A673 (cell line): ENCODE data around the gene CDC45. TPM values are rescaled to one million over a fixed set of nuclear protein-coding genes. Genes with fewer than 3 reads are reported as not detected.

ENCODE experiments used
- BruUV-seq: library from RNA; stranded (reverse); fragments of 400-500 nt; replicated peaks from 2 replicates; lab custom pipeline; 2021; lab: Mats Ljungman, UMichigan
- CTCF ChIA-PET: fragments of 300-600 bp; sonication (Branson Sonifier 250); formaldehyde crosslinking; loops from one replicate; lab custom pipeline; 2022; ENCODE audit warnings: antibody characterized with exemption; lab: Charles Lee
- POLR2A ChIA-PET: fragments of 300-600 bp; sonication (Branson Sonifier 250); formaldehyde crosslinking; loops from one replicate; lab custom pipeline; 2022; ENCODE audit warnings: antibody characterized with exemption; ENCODE audit not compliant: low non-redundant PET; lab: Charles Lee
- DNase-seq: peaks from one replicate; pipeline ENCODE4 v3.0.0-alpha.2; 2015; ENCODE audit warnings: low spot score
- H3K27ac ChIP-seq: fragments of 200-600 bp; sonication (generic); 2 replicates; pipeline ENCODE4 v1.5.1; 2016; ENCODE audit warnings: mixed run types, low read depth, mild to moderate bottlenecking, mixed read lengths, antibody characterized with exemption, low read length; ENCODE audit not compliant: poor library complexity, severe bottlenecking
- H3K27me3 ChIP-seq: fragments of 200-600 bp; sonication (generic); replicated peaks from 2 replicates; pipeline ENCODE4 v1.6.1; 2017; ENCODE audit warnings: mixed run types, low read depth, mild to moderate bottlenecking, mixed read lengths, antibody characterized with exemption, low read length; ENCODE audit not compliant: insufficient read depth, poor library complexity
- H3K36me3 ChIP-seq: fragments of 200-600 bp; sonication (generic); 2 replicates; pipeline ENCODE4 v1.6.1; 2016; ENCODE audit warnings: mixed run types, mild to moderate bottlenecking, mixed read lengths, antibody characterized with exemption, low read length; ENCODE audit not compliant: insufficient read depth, poor library complexity, severe bottlenecking
- H3K4me1 ChIP-seq: fragments of 200-600 bp; sonication (generic); 2 replicates; pipeline ENCODE4 v1.6.1; 2017; ENCODE audit warnings: mixed run types, mild to moderate bottlenecking, mixed read lengths, antibody characterized with exemption, low read length; ENCODE audit not compliant: insufficient read depth, poor library complexity, severe bottlenecking
- H3K4me3 ChIP-seq: fragments of 200-600 bp; sonication (generic); 2 replicates; pipeline ENCODE4 v1.5.1; 2016; ENCODE audit warnings: low read depth, mixed run types, mild to moderate bottlenecking, mixed read lengths, low read length; ENCODE audit not compliant: poor library complexity, severe bottlenecking
- H3K9me3 ChIP-seq: fragments of 200-600 bp; sonication (generic); 2 replicates; pipeline ENCODE4 v1.6.1; 2016; ENCODE audit warnings: mixed run types, low read depth, mild to moderate bottlenecking, mixed read lengths, antibody characterized with exemption, low read length; ENCODE audit not compliant: poor library complexity, severe bottlenecking
- CTCF ChIP-seq: fragments of 300-800, 200-600 bp; sonication (generic); conservative IDR thresholded peaks from 2 replicates; pipeline ENCODE4 v1.5.1; 2017; ENCODE audit warnings: low read depth, mild to moderate bottlenecking, antibody characterized with exemption, low read length, moderate library complexity, mixed read lengths
- EZH2 ChIP-seq: fragments of 200-600 bp; sonication (generic); IDR thresholded peaks from 2 replicates; pipeline ENCODE4 v1.6.1; 2017; ENCODE audit warnings: borderline replicate concordance, low read depth, mild to moderate bottlenecking, mixed read lengths, antibody characterized with exemption, low read length; ENCODE audit not compliant: poor library complexity, severe bottlenecking
- intact Hi-C: fragments of 100-400 bp; cut with micrococcal nuclease; formaldehyde crosslinking; loops from one replicate; pipeline ENCODE4 v1.10.0; 2022; ENCODE audit not compliant: unreplicated experiment
- total RNA-seq: library from RNA; stranded (reverse); gene quantifications from 2 replicates; pipeline ENCODE4 v1.2.3, GENCODE V29; 2021

The CDC45 gene
- total RNA-seq, 1 experiment from 2014 or later = 79.2 TPM

- Histone ChIP-seq H3K9me3 (no peaks in the 10 kb centered on the region), H3K4me1 (peaks cover 9% of the 10 kb centered on the region), H3K27ac (peak overlapping the region; percentile 99), H3K27me3 (no peaks in the 10 kb centered on the region), H3K36me3 (peaks cover 31% of the 10 kb centered on the region), H3K4me3 (peak overlapping the region; percentile 75)
- intact Hi-C loops = no loop called here
- no peak for DNase-seq
- TF ChIP-seq CTCF (no peak), EZH2 (no peak)
- BruUV-seq = no TSS peak
- ChIA-PET CTCF (interaction anchor here (0.7 kb wide), 1 partner anchor 150 kb away, joined by 4 read pairs; no protein-coding TSS in a partner anchor), POLR2A (no interaction called here)
Observed at GRCh38 chr22:19480173-19480568, 451 bp downstream of the CDC45 start.

- Histone ChIP-seq H3K9me3 (no peaks in the 10 kb centered on the region), H3K36me3 (peaks cover 37% of the 10 kb centered on the region), H3K27ac (no peak overlapping the region), H3K27me3 (no peaks in the 10 kb centered on the region), H3K4me1 (peaks cover 9% of the 10 kb centered on the region), H3K4me3 (peak overlapping the region; percentile 75)
- intact Hi-C loops = no loop called here
- DNase-seq = no peak
- POLR2A ChIA-PET = no interaction called here
- no TSS peak for BruUV-seq
- CTCF ChIA-PET = no interaction called here
- TF ChIP-seq EZH2 (no peak), CTCF (no peak)
Observed at GRCh38 chr22:19480789-19481188, 1.1 kb downstream of the CDC45 start.

GRCh38 chr22:19482297-19482696 is 2.6 kb downstream of the CDC45 start:
- Histone ChIP-seq H3K36me3 (peaks cover 48% of the 10 kb centered on the region), H3K27me3 (no peaks in the 10 kb centered on the region)
- POLR2A ChIA-PET = no interaction called here

More at GRCh38 chr22:19482297-19482696, 2.6 kb downstream of the CDC45 start:
- TF ChIP-seq EZH2 (no peak), CTCF (no peak)
- DNase-seq = no peak
- no TSS peak for BruUV-seq
- CTCF ChIA-PET = no interaction called here
- no peak overlapping the region for H3K27ac ChIP-seq
- H3K9me3 ChIP-seq = no peaks in the 10 kb centered on the region
- peaks cover 5% of the 10 kb centered on the region for H3K4me1 ChIP-seq
- no peak overlapping the region for H3K4me3 ChIP-seq
- intact Hi-C loops = no loop called here
